HFFc6 (cell line): ENCODE data around the gene FAM180A. TPM values are rescaled to one million over a fixed set of nuclear protein-coding genes. Genes with fewer than 3 reads are reported as not detected.

Source experiments
- DNase-seq: peaks from one replicate; pipeline ENCODE4 v3.0.0-alpha.2; 2018
- H3K27ac Mint-ChIP-seq: 2 replicates; pipeline ENCODE4 v1.8.0; 2020; ENCODE audit warnings: mild to moderate bottlenecking, mixed read lengths
- H3K27me3 Mint-ChIP-seq: 2 replicates; pipeline ENCODE4 v1.8.0; 2021; ENCODE audit warnings: mild to moderate bottlenecking, moderate library complexity, mixed read lengths; ENCODE audit not compliant: insufficient read depth
- H3K36me3 Mint-ChIP-seq: 2 replicates; pipeline ENCODE4 v1.8.0; 2021; ENCODE audit warnings: low read depth, mixed read lengths
- H3K4me1 Mint-ChIP-seq: 2 replicates; pipeline ENCODE4 v1.8.0; 2020; ENCODE audit warnings: low read depth, mixed read lengths
- H3K4me3 Mint-ChIP-seq: 2 replicates; pipeline ENCODE4 v1.8.0; 2020; ENCODE audit warnings: mild to moderate bottlenecking, moderate library complexity, mixed read lengths
- H3K9me3 Mint-ChIP-seq: 2 replicates; pipeline ENCODE4 v1.8.0; 2020; ENCODE audit warnings: mild to moderate bottlenecking, mixed read lengths
- total RNA-seq, 6 experiments: library from RNA; stranded (reverse); fragmentation: NEBNext Ultra II Directional; extraction: Animal tissue kit (Norgen Biotek cat#: 25700); gene quantifications; 2 replicates in 1 of 6; 3 replicates in 5 of 6; pipeline ENCODE4 v1.2.3, GENCODE V29; 2021
- TF ChIP-seq, protein P1 (sequence below): fragments of 200-600 bp; sonication (generic); IDR thresholded peaks from 2 replicates; pipeline ENCODE4 v1.5.0; 2021; ENCODE audit warnings: antibody characterized with exemption, mild to moderate bottlenecking

The FAM180A gene
- total RNA-seq, 6 experiments from 2014 or later: 5.6 to 61.9 (median 53.3) TPM

DNA sequence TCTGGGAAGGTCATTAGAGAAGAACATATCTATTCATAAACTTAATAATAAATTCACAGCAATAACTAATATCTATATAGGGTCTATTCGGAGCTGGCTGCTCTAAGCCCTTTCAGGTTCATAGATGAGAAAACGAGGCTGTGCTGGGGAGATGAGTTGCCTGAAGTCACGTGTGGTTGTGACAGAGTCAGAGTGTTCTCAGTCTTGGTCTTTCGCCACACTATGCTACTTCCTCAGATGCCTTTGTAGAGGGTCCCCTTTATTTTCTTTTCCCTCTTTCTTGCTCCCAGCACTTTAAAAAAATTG is 43.7 kb upstream of the FAM180A start:
- DNase-seq: no peak
- Mint-ChIP-seq H3K4me3 (no peak overlapping the region), H3K27me3 (peaks cover 3% of the 10 kb centered on the region; the same call in 1 of the 2 replicates), H3K9me3 (no peaks in the 10 kb centered on the region), H3K4me1 (peaks cover 42% of the 10 kb centered on the region), H3K36me3 (no peaks in the 10 kb centered on the region), H3K27ac (no peak overlapping the region)
- TF ChIP-seq, protein P1, sequence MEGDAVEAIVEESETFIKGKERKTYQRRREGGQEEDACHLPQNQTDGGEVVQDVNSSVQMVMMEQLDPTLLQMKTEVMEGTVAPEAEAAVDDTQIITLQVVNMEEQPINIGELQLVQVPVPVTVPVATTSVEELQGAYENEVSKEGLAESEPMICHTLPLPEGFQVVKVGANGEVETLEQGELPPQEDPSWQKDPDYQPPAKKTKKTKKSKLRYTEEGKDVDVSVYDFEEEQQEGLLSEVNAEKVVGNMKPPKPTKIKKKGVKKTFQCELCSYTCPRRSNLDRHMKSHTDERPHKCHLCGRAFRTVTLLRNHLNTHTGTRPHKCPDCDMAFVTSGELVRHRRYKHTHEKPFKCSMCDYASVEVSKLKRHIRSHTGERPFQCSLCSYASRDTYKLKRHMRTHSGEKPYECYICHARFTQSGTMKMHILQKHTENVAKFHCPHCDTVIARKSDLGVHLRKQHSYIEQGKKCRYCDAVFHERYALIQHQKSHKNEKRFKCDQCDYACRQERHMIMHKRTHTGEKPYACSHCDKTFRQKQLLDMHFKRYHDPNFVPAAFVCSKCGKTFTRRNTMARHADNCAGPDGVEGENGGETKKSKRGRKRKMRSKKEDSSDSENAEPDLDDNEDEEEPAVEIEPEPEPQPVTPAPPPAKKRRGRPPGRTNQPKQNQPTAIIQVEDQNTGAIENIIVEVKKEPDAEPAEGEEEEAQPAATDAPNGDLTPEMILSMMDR: no peak

DNA sequence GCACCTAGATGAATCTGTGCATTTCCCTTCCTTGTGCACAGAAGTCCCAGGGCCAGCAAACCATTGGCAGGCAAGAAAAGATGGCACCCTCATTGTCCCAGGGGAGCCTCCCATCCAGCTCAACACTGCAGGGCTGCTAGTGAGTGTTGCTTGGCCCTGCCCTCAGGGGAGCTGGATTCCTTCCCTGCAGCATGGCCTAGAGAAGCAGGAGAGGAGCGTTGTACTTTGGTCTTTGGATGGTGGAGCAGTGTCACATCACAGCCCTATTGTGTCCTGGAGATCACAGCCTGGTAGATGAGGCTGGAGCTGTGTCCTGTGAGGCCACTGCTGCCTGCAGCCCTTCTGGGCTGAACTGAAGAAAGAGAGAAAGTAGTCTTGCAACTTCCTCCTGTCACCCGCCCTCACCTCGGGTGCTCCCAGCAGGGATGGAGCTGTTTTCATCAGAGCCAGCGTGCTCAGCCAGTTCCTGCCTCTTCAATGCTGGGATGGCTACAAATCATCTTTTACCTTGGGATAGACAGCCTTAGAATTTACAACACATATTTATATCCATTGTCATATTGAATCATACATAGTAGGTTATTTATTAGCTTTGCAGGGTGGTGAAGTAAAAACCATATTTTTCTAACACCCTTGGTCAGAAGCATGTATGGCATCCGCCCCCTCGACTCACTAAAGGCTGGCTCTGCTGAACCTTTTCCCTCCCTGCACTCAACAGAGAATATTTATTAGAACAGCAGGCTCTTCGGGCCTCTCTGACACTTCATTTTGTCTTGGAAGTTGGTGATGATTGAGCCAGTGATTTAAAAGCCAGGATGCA is 43.1 kb upstream of the FAM180A start:
- no peak for DNase-seq
- H3K27ac Mint-ChIP-seq: no peak overlapping the region
- H3K27me3 Mint-ChIP-seq: peaks cover 3% of the 10 kb centered on the region; the same call in 1 of the 2 replicates
- no peaks in the 10 kb centered on the region for H3K36me3 Mint-ChIP-seq
- peaks cover 36% of the 10 kb centered on the region for H3K4me1 Mint-ChIP-seq
- H3K9me3 Mint-ChIP-seq: no peaks in the 10 kb centered on the region
- H3K4me3 Mint-ChIP-seq: no peak overlapping the region
- TF ChIP-seq, protein P1: no peak

DNA sequence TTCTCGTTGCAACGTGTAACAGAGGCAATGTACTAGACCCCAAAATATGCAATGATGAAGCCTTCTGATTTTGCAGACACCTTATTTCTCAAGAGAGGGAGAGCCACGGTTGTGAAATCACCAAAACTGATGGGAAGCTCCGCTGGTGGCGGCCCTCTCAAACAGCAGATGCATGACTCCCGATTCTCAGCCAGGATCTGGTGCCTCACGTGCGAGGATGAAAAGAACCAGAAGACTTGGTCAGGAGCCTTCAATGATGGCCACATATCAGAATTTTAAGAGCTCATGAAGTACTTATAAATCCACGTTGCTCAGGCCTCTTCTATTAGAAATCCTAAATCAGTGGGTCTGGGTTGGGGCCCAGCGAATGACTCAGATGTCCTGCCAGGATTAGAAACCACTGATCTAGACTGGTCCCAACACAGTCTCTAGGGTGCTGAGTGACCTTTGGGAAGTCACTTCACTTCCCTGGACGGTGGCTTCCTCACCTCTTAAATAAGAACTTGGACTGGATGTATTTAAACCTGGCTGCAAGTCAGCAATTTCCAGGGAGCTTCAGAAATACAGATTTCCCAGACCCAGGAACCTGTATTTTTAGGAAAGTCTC is 41.9 kb upstream of the FAM180A start:
- no peak for DNase-seq
- Mint-ChIP-seq H3K27ac (no peak overlapping the region), H3K9me3 (no peaks in the 10 kb centered on the region), H3K4me3 (no peak overlapping the region), H3K27me3 (peaks cover 3% of the 10 kb centered on the region; the same call in 1 of the 2 replicates), H3K36me3 (no peaks in the 10 kb centered on the region), H3K4me1 (peaks cover 26% of the 10 kb centered on the region)
- TF ChIP-seq, protein P1: no peak

DNA sequence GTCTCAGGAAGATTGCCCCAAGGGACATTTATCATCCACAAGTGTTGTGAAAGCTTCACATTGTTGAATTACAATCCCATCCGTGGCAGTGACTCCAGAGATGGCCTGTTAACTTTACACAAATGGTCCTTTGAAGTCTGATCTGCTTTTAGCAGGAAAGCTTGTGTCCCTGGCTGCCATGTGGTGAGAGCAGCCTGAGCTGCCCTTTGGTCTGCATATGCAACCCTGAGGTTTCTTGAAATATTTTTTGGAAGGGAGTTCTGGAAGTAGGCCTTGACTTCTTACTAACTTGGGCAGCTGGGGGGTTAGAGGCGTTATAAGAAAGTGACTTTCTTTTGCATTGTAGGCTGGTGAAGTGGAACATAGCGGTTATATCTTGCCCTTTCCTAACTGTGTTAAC is 41.3 kb upstream of the FAM180A start:
- Mint-ChIP-seq H3K36me3 (no peaks in the 10 kb centered on the region), H3K27me3 (peaks cover 4% of the 10 kb centered on the region; the same call in 1 of the 2 replicates), H3K9me3 (no peaks in the 10 kb centered on the region), H3K4me3 (no peak overlapping the region), H3K27ac (no peak overlapping the region), H3K4me1 (peaks cover 26% of the 10 kb centered on the region; the same call in 1 of the 2 replicates)
- TF ChIP-seq, protein P1: no peak
- no peak for DNase-seq

DNA sequence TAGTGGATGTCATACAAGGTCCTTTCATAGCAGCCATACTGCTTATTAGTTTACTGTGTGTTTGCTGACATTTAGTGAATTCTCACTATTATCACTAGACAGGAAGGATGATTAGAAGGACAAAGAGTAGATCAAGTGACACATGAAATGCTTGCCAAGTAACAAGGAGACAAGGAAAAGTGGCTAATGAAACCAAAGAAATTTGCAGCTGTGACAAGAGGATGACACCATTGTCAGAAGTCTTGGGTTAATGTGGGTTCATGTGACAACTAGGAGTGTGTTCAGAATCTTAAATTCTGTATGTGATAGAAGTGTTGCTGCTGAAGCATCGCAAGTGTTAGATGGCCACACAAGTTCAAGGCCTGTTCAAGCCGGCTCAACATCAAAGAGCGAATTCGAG is 40.8 kb upstream of the FAM180A start:
- peaks cover 5% of the 10 kb centered on the region; the same call in 1 of the 2 replicates for H3K27me3 Mint-ChIP-seq
- no peaks in the 10 kb centered on the region for H3K9me3 Mint-ChIP-seq
- peaks cover 26% of the 10 kb centered on the region; the same call in 1 of the 2 replicates for H3K4me1 Mint-ChIP-seq
- no peak overlapping the region for H3K4me3 Mint-ChIP-seq
- TF ChIP-seq, protein P1: no peak
- DNase-seq: no peak
- H3K27ac Mint-ChIP-seq: no peak overlapping the region
- H3K36me3 Mint-ChIP-seq: no peaks in the 10 kb centered on the region
